Colonic mucosa (tissue), 4 donors: ENCODE results near the gene SMIM44. TPM values are rescaled to one million over a fixed set of nuclear protein-coding genes. Genes with fewer than 3 reads are reported as not detected.
"Not testable (repeated sequence)": the region's sequence is repeated elsewhere in the genome, so short reads cannot be mapped to it uniquely, and the experiment has no call there.

Experiments
- DNase-seq: peaks from one replicate; pipeline ENCODE4 v3.0.0-alpha.2; 2020
- H3K27ac ChIP-seq: fragments of 200-600 bp; one replicate; pipeline ENCODE4 v1.8.0; 2021
- H3K27me3 ChIP-seq: fragments of 200-600 bp; one replicate; pipeline ENCODE4 v1.8.0; 2021
- H3K36me3 ChIP-seq: fragments of 200-600 bp; one replicate; pipeline ENCODE4 v1.8.0; 2021
- H3K4me1 ChIP-seq: fragments of 200-600 bp; one replicate; pipeline ENCODE4 v1.8.0; 2021; ENCODE audit warnings: mild to moderate bottlenecking
- H3K4me3 ChIP-seq: fragments of 200-600 bp; one replicate; pipeline ENCODE4 v1.8.0; 2021
- H3K9ac ChIP-seq, 2 donors: one replicate each; pipeline ENCODE4 v1.7.0; 2013; ENCODE audit warnings: control low read depth in 2 of 2, low read depth in 2 of 2, low read length in 2 of 2
- H3K9me3 ChIP-seq: fragments of 200-600 bp; one replicate; pipeline ENCODE4 v1.8.0; 2021
- intact Hi-C: fragments of 100-400 bp; cut with DNase I; formaldehyde crosslinking; loops from one replicate; pipeline ENCODE4 v1.14.1; 2022
- total RNA-seq, 2 donors: library from RNA; stranded (reverse); fragmentation: NEBNext Ultra II Directional in 1 of 2; extraction: Animal tissue kit (Norgen Biotek cat#: 25700) in 1 of 2; gene quantifications; one replicate each; pipeline ENCODE4 v1.2.1, GENCODE V29; 2021
- TF ChIP-seq, protein P1 (sequence below): fragments of 200-600 bp; IDR thresholded peaks from one replicate; pipeline ENCODE4 v1.8.0; 2022; ENCODE audit warnings: antibody characterized with exemption, mild to moderate bottlenecking
- donor health status: healthy.
- donor health status: DM: no; HTN: no; CAD: no.
- donor health status: DM: no; HTN: no; CAD: no.

SMIM44 gene
- total RNA-seq, 2 donors from 2014 or later: 4.3 to 6.2 TPM

DNA sequence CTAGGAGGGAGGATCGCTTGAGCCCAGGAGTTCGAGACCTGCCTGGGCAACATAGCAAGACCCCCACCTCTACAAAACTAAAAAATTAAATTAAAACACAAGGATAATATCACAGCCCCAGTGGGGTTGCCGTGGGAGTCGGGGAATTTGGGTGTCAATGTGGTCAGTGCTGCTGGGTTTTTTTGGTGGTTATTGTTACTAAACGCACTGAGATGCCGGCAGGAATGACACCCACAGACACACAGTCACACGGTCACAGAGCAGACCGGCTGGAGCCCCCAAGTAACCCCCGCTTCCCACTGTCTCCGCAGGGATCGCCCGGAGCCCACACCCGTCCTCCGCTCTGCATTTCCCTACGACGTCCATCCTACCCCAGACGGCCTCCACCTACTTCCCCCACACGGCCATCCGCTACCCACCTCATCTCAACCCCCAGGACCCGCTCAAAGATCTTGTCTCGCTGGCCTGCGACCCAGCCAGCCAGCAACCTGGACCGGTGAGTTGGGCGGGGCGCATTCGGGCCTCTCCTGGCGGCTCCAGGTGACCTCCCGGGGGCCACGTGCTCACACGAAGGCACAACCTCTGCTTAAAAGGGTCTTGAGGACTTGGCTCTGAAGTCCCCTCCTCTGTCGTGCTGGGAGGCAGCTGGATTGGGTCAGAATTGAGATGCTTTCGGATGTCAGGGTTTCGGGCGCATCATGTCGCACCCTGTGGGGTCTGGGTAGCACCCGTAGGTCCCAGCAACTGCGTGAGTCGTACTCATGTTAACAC lies 30.9 kb downstream of the SMIM44 start:
- Histone ChIP-seq H3K9ac (no peak overlapping the region), H3K4me1 (no peaks in the 10 kb centered on the region), H3K36me3 (no peaks in the 10 kb centered on the region), H3K27ac (no peak overlapping the region), H3K27me3 (no peaks in the 10 kb centered on the region), H3K9me3 (no peaks in the 10 kb centered on the region), H3K4me3 (no peak overlapping the region)
- intact Hi-C loops: no loop called here
- no peak for DNase-seq
- TF ChIP-seq, protein P1, sequence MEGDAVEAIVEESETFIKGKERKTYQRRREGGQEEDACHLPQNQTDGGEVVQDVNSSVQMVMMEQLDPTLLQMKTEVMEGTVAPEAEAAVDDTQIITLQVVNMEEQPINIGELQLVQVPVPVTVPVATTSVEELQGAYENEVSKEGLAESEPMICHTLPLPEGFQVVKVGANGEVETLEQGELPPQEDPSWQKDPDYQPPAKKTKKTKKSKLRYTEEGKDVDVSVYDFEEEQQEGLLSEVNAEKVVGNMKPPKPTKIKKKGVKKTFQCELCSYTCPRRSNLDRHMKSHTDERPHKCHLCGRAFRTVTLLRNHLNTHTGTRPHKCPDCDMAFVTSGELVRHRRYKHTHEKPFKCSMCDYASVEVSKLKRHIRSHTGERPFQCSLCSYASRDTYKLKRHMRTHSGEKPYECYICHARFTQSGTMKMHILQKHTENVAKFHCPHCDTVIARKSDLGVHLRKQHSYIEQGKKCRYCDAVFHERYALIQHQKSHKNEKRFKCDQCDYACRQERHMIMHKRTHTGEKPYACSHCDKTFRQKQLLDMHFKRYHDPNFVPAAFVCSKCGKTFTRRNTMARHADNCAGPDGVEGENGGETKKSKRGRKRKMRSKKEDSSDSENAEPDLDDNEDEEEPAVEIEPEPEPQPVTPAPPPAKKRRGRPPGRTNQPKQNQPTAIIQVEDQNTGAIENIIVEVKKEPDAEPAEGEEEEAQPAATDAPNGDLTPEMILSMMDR: no peak

DNA sequence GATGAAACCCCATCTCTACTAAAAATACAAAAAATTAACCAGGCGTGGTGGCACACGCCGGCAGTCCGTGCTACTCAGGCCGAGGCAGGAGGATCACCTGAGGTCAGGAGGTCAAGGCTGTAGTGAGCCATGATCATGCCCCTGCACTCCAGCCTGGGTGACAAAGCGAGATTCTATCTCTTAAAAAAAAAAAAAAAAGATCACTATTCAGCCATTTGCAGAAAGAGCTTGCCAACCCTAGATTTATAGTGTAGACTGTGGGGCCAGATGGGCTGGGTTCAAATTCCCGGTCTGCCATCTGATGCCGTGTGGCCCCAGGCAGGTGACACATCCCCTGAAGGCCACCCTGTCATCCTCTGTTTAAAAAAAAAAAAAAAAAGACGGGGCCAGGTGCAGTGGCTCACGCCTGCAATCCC lies 31.8 kb downstream of the SMIM44 start:
- H3K9me3 ChIP-seq: no peaks in the 10 kb centered on the region
- TF ChIP-seq, protein P1: no peak
- H3K27ac ChIP-seq: peak overlapping the region; percentile 12
- intact Hi-C loops: no loop called here
- H3K9ac ChIP-seq: no peak overlapping the region
- H3K4me3 ChIP-seq: no peak overlapping the region
- H3K4me1 ChIP-seq: no peaks in the 10 kb centered on the region
- no peaks in the 10 kb centered on the region for H3K36me3 ChIP-seq
- no peak for DNase-seq
- H3K27me3 ChIP-seq: no peaks in the 10 kb centered on the region

DNA sequence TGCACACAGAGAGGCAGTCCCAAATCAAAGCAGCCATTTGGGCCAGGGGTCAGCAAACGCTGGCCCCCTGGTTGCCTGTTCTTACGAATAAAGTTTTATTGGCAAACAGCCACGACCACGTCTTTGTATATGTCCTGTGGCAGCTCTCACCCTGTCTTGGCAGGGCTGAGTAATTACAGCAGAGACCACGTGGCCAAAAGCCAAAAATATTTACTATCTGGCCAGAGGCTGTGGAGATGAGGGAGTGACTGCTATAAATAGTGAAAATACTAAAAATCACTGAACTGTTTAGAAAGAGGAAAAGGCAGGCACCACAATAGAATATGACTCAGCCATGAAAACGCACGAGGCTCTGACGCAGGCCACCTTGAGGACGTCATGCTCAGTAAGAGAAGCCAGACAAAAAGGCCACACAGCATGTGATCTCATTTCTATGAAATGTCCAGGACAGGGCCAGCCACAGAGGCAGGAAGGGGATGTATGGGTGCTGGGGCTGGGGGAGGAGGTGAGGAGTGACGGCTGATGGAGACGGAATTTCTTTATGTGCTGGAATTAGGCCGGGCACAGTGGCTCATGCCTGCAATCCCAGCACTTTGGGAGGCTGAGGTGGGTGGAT lies 32.3 kb downstream of the SMIM44 start:
- Histone ChIP-seq H3K27me3 (no peaks in the 10 kb centered on the region), H3K36me3 (no peaks in the 10 kb centered on the region), H3K4me3 (no peak overlapping the region), H3K9ac (no peak overlapping the region), H3K27ac (peak overlapping the region; percentile 12), H3K4me1 (no peaks in the 10 kb centered on the region), H3K9me3 (no peaks in the 10 kb centered on the region)
- TF ChIP-seq, protein P1: no peak
- DNase-seq: no peak
- intact Hi-C loops: no loop called here

DNA sequence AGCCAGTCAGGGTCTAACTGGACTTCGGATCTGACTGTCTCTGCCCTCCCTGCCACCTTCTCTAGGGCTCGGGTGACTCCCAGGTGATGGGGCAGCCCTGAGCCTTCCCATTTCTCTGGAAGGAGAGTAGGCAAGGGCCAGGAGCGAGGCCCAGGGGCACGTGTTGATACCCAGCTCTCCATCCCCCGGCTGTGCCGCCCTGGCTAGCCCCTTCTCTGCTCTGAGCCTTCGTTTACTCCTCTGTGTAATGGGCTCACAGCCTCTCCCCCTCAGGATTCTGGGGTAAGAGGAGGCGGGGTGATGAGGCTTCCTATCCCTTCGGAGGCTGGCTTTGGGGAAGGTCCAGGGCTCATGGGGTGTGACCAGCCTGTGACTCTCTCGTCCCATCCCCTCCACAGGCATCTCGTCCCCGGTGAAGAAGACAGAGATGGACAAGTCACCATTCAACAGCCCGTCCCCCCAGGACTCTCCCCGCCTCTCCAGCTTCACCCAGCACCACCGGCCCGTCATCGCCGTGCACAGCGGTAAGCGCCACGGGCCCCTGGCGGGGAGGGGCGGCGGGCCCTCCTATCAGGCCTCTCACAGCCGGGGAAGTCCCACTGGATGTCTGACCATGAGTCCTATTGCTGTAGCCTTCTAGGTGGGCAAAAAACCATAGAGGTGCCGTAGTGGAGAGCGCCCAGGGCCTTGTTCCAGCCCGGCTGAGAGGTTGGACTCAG lies 34.5 kb downstream of the SMIM44 start:
- no peaks in the 10 kb centered on the region for H3K27me3 ChIP-seq
- H3K4me3 ChIP-seq: no peak overlapping the region
- TF ChIP-seq, protein P1: no peak
- H3K4me1 ChIP-seq: no peaks in the 10 kb centered on the region
- no peak overlapping the region for H3K9ac ChIP-seq
- no peaks in the 10 kb centered on the region for H3K9me3 ChIP-seq
- intact Hi-C loops: no loop called here
- no peaks in the 10 kb centered on the region for H3K36me3 ChIP-seq
- DNase-seq: no peak
- H3K27ac ChIP-seq: no peak overlapping the region

DNA sequence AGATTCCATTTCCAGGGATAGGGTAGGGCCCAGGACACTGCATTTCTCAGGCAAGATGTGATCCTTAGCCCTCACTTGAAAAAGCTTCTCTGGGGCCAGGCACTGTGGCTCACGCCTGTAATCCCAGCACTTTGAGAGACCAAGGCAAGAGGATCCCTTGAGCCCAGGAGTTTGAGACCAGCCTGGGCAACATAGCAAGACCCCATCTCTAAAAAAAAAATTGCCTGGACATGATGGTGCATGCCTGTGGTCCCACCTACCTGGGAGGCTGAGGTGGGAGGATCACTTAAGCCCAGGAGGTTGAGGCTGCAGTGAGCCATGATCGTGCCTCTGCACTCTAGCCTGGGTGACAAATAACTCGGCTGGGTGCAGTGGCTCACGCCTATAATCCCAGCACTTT lies 36.6 kb downstream of the SMIM44 start:
- H3K36me3 ChIP-seq, H3K4me3 ChIP-seq, intact Hi-C loops, H3K4me1 ChIP-seq, H3K27ac ChIP-seq, H3K9ac ChIP-seq, H3K9me3 ChIP-seq, DNase-seq, H3K27me3 ChIP-seq: not testable (repeated sequence)
